Stimulated activated CD4-positive, alpha-beta T cell treated with anti-CD3 and anti-CD28 coated beads, Interleukin-2, amount 100 ng/mL, for 48 hours (primary cell): ENCODE data around the gene IFFO2.

Experiments
- DNase-seq, 2 donors: peaks; one replicate each; pipeline ENCODE4 v3.0.0-alpha.2; 2020

IFFO2 gene

DNA sequence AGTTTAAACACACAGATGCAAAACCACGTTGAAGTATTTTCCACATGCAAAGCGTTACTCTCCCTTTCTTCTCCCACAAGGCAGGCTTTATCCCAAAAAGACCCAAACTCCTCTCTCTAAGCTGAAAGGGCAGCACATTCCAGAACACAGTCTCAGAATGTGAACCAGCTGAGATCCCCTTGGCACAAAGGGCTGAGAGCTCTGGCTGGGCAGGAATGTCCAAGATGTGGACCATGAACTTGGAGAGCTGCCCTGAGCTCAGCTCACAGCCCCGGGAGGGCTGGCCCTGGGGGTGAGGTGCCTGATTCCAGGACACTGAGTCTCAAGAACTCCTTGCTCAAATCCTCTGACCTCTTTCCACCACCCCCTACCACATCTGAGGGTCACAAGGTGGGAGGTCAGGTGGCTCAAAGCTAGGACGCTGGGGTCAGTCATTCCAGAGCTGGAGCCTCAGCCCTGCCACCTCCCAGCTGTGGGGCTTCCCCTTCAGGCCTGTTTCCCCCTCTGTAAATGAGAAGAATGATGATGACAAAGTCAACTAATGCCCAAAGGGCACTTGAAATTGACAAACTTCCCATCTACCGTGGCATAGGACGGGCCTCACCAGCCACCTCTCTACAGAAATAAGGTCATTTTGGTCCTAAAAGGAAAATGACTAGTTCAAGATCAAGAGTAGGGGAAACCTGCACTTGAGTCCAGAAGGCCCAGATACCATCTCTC lies 65.6 kb downstream of the IFFO2 start:
- no peak for DNase-seq

- no peak for DNase-seq
Observed at GRCh38 chr1:18886003-18886335, 70.5 kb downstream of the IFFO2 start.

- DNase-seq: no peak
Observed at GRCh38 chr1:18885311-18886002, 71.0 kb downstream of the IFFO2 start.

- no peak for DNase-seq
Observed at GRCh38 chr1:18884727-18885126, 71.7 kb downstream of the IFFO2 start.

- DNase-seq: no peak
Observed at GRCh38 chr1:18884419-18884717, 72.1 kb downstream of the IFFO2 start.

DNA sequence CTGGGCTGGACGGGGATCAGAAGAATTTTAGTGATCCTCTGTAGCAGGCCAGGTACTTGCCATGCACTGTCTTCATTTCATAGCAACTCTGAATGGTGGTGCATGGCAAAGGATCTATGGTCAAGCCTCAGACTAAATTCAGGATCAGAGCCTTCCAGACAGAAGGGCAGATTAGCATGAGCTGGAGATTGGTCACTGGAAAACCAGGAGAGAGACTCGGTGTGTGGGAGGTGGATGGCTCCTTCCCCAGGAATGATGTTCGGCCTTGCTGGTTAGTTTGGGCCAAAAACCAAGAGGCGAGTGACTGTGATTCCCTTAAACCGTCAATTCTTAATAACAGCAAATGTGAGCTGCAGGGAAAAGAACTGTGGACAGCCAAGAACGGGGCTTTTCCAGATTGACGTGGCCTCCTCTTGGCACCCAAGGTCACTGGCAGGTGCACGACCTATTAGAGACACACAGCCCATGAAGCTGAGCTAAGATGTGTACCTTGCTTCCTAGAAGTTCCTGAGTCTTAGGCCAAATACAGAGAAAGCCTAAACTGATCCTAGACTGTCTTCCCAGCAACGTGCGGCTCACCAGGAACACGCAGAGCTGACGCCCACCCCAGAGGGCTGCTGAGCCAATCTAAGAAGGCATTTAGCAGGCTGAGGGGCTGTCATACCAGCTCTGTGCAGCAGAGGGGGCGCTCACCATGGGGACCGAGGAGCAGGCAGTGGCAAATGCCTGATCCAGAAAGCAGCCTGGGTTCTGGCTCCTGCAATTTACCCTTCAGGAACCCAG lies 72.6 kb downstream of the IFFO2 start:
- peak; percentile 72 to 78 for DNase-seq

DNA sequence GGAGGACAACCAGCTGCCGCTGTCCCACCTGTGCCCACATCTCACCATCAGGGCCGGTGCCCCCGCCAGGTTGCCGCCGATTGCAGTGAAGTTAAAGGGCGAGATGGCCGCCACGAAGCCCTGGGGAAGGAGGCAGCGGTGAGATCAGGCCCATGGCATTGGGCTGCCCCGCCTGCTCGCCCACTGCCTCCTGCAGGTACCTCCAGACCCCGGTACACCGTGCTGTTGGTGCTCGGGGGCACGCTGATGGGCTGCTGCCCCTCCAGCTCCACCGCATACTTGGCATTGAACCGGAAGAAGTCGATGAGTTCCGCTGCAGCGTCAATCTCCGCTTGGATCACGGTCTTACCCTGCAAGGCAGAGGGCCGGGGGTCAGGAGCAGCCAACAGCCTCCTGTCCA lies 73.4 kb downstream of the IFFO2 start:
- DNase-seq: no peak

- DNase-seq: no peak
Observed at GRCh38 chr1:18882486-18882885, 74.0 kb downstream of the IFFO2 start.

GRCh38 chr1:18881642-18882431 lies 74.6 kb downstream of the IFFO2 start:
- no peak for DNase-seq

GRCh38 chr1:18881164-18881563 lies 75.3 kb downstream of the IFFO2 start:
- DNase-seq: no peak

DNA sequence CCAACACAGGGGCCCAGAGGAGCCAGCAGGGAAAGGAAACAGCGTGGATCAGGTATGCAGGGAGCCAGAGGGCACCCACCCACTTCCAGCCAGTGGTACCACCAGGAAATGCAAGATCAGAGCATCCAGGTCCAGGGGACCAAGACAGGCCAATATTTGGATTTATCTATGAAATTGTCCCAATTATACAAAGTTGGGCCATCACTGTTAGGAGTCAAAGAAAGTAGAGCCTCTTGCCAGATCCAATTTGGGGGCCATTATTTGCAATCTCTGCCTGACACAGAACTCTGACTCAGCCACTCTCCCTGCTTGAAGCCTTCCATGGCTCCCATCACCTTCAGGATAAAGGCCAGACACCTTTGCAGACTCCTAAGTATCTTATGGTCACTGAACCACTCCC lies 75.9 kb downstream of the IFFO2 start:
- no peak for DNase-seq

GRCh38 chr1:18879791-18880309 lies 76.6 kb downstream of the IFFO2 start:
- no peak for DNase-seq

DNA sequence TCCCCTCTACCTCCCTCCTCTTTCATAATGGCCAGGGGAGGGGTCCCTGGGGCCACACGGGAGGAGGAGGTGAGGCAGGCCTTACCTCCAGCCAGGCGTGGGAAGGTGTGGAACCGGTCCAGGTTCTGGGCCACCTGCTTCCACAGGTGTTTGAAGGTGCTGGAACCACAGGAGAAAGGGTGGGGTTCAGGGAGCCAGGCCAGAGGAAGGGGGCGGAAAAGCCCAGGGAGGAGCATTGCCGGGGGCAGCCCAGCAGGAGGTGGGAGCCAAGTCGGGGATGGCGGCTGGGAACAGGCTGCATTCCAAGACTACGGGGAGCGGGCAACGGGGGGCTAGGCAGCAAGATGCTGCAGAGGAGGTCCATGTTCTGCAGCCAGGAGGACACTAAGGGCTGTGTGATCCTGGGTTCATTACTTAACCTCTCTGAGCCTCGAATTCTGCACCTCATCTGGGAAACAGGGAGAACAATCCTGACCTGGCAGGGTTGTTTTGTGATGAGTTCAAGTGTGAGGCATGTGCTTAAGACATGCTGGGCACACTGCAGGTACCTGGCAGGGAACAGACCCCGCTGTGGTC lies 77.2 kb downstream of the IFFO2 start:
- no peak for DNase-seq

GRCh38 chr1:18878538-18879214 lies 77.8 kb downstream of the IFFO2 start:
- DNase-seq: no peak

- DNase-seq: no peak
Observed at GRCh38 chr1:18877282-18877681, 79.2 kb downstream of the IFFO2 start.

- DNase-seq: no peak
Observed at GRCh38 chr1:18876210-18876609, 80.3 kb downstream of the IFFO2 start.

DNA sequence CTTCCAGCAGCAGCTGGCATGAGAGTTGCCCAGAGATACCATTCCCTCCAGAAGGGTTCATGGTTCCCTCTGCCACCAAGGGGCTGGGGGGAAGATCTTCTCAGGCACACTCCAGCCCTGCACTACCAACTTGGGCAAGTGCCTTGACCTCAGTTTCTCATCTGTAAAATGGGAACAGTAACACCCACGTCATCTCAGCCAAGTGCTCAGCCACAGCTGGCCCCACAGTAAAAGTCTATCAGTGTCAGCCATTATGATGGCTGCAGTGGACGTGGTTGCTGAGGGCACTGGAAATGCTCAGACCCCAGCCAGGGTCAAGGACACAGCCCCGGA lies 80.7 kb downstream of the IFFO2 start:
- DNase-seq: no peak

DNA sequence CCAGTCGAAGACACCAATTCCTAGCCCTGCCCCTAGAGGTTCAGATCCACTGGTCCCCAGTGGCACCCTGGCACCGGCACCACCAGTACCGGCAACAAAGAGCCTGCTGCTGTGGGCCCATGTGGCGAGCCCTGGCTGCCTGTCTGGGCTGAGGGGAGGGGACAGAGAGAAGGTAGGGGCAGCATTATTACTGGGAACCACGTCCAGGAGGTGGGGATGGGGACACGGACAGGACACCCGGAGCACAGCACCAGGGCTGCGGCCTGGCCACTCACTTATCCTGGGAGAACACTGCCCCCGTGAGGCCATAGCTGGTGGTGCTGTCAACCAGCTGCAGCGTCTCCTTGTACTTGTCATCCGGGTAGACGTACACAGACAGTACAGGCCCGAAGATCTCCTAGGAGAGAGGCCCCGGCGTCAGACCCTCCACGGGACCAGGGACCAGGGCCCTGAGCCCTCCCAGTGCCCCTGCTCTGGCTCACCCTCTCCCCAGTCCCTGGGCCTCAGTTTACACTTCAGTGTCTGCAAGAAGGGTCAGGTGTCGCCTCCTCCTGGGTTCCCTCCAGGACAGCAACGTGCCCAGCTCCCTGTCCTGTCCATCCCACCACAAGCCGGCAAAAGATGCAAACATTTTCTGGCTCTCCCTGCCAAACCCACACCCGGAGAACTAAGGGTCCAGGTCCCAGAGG lies 81.2 kb downstream of the IFFO2 start:
- DNase-seq: peak; percentile 72 to 77

DNA sequence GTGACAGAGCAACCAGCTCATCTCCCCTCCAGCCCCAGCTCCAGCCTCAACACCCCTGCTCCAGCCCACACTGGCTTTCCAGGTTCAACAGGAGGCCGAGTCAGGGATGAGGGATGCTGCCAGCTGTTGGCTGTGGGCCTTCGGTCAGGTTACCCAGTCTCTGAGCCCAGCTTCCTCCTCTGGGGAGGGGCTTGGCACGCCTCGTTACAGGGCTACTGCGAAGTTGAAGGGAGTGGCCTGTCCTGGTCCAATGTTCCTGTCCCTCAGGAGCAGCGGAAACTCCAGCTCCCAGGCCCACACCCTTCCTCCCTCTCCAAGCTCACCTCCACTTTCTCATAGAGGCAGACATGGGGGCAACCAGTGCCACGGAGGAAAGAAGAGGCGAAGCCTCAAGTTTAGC lies 81.9 kb downstream of the IFFO2 start:
- no peak for DNase-seq

- DNase-seq: no peak
Observed at GRCh38 chr1:18874036-18874435, 82.4 kb downstream of the IFFO2 start.

GRCh38 chr1:18872071-18872611 lies 84.3 kb downstream of the IFFO2 start:
- DNase-seq: no peak
